IMR-90 (cell line): ENCODE results near the gene SERPINA5. TPM values are rescaled to one million over a fixed set of nuclear protein-coding genes. Genes with fewer than 3 reads are reported as not detected.

ENCODE experiments used
- ATAC-seq: fragments of 200-7000 bp; cut with Tn5 transposase; 2 replicates; pipeline ENCODE4 v1.9.1; 2020; ENCODE audit warnings: low read depth, mild to moderate bottlenecking, moderate library complexity
- BruUV-seq: library from RNA; stranded (reverse); fragments of 400-500 nt; replicated peaks from 2 replicates; lab custom pipeline; 2021; lab: Mats Ljungman, UMichigan
- CTCF ChIA-PET: fragments of 300-600 bp; formaldehyde crosslinking; extraction: SDS; loops from one replicate; lab custom pipeline; 2021; ENCODE audit warnings: antibody characterized with exemption; lab: Yijun Ruan, JAX
- POLR2A ChIA-PET: fragments of 300-600 bp; sonication (Branson Sonifier 250); formaldehyde crosslinking; loops from one replicate; lab custom pipeline; 2022; ENCODE audit warnings: antibody characterized with exemption; ENCODE audit not compliant: unreplicated experiment; lab: Charles Lee
- DNase-seq: peaks from one replicate; pipeline ENCODE4 v3.0.0; 2013
- H2AFZ ChIP-seq: replicated peaks from 2 replicates; pipeline ENCODE3; 2013; ENCODE audit warnings: low read length, mild to moderate bottlenecking; ENCODE audit not compliant: poor library complexity
- H2AK5ac ChIP-seq: 2 replicates; pipeline ENCODE4 v1.6.1; 2013; ENCODE audit warnings: low read depth, low read length, inconsistent platforms
- H2AK9ac ChIP-seq: replicated peaks from 2 replicates; pipeline ENCODE3; 2013; ENCODE audit warnings: mild to moderate bottlenecking, low read depth, low read length, moderate library complexity; ENCODE audit not compliant: poor library complexity
- H2BK120ac ChIP-seq: 2 replicates; pipeline ENCODE4 v1.6.1; 2013; ENCODE audit warnings: low read depth, low read length, inconsistent platforms
- H2BK15ac ChIP-seq: 3 replicates; pipeline ENCODE4 v1.6.1; 2013; ENCODE audit warnings: low read depth, low read length, inconsistent platforms
- H2BK20ac ChIP-seq: 2 replicates; pipeline ENCODE4 v1.6.1; 2013; ENCODE audit warnings: low read depth, mild to moderate bottlenecking, inconsistent platforms, low read length, moderate library complexity
- H2BK5ac ChIP-seq: 2 replicates; pipeline ENCODE4 v1.6.1; 2013; ENCODE audit warnings: mild to moderate bottlenecking, low read depth, low read length, inconsistent platforms; ENCODE audit not compliant: poor library complexity, severe bottlenecking
- H3K14ac ChIP-seq: replicated peaks from 2 replicates; pipeline ENCODE4 v1.6.1; 2013; ENCODE audit warnings: low read depth, low read length, inconsistent platforms
- H3K18ac ChIP-seq: 2 replicates; pipeline ENCODE4 v1.6.1; 2013; ENCODE audit warnings: low read depth, low read length, control low read depth
- H3K23ac ChIP-seq: 2 replicates; pipeline ENCODE4 v1.6.1; 2013; ENCODE audit warnings: low read depth, low read length, inconsistent platforms
- H3K27ac ChIP-seq: 2 replicates; pipeline ENCODE4 v1.5.1; 2013; ENCODE audit warnings: mild to moderate bottlenecking, control low read depth, low read length; ENCODE audit not compliant: insufficient read depth
- H3K27me3 ChIP-seq: 2 replicates; pipeline ENCODE4 v1.6.1; 2013; ENCODE audit warnings: low read length; ENCODE audit not compliant: control insufficient read depth, insufficient read depth
- H3K36me3 ChIP-seq: 2 replicates; pipeline ENCODE4 v1.6.1; 2013; ENCODE audit warnings: low read length, mixed read lengths; ENCODE audit not compliant: control insufficient read depth, insufficient read depth
- H3K4ac ChIP-seq: 2 replicates; pipeline ENCODE4 v1.6.1; 2013; ENCODE audit warnings: low read depth, low read length, inconsistent platforms
- H3K4me1 ChIP-seq: 2 replicates; pipeline ENCODE4 v1.6.1; 2013; ENCODE audit warnings: low read length, mixed read lengths; ENCODE audit not compliant: control insufficient read depth, insufficient read depth
- H3K4me2 ChIP-seq: 2 replicates; pipeline ENCODE4 v1.6.1; 2013; ENCODE audit warnings: low read depth, mild to moderate bottlenecking, control low read depth, low read length, moderate library complexity
- H3K4me3 ChIP-seq: 2 replicates; pipeline ENCODE4 v1.5.1; 2013; ENCODE audit warnings: low read depth, mild to moderate bottlenecking, control low read depth, low read length, moderate library complexity; ENCODE audit not compliant: insufficient read depth
- H3K56ac ChIP-seq: 2 replicates; pipeline ENCODE4 v1.6.1; 2013; ENCODE audit warnings: low read length, inconsistent platforms; ENCODE audit not compliant: insufficient read depth; ENCODE audit errors: extremely low read depth
- H3K79me1 ChIP-seq, 2 experiments: 2 replicates each; pipeline ENCODE4 v1.6.1; 2013; ENCODE audit warnings: low read length in 2 of 2, inconsistent platforms in 1 of 2, low read depth in 1 of 2
- H3K9ac ChIP-seq: 2 replicates; pipeline ENCODE4 v1.6.1; 2013; ENCODE audit warnings: low read depth, low read length, control low read depth
- H3K9me1 ChIP-seq: 2 replicates; pipeline ENCODE4 v1.6.1; 2013; ENCODE audit warnings: low read length, inconsistent platforms; ENCODE audit not compliant: insufficient read depth
- H3K9me3 ChIP-seq: 2 replicates; pipeline ENCODE4 v1.6.1; 2013; ENCODE audit warnings: low read length; ENCODE audit not compliant: control insufficient read depth, insufficient read depth
- H4K20me1 ChIP-seq: 2 replicates; pipeline ENCODE4 v1.6.1; 2013; ENCODE audit warnings: low read length, inconsistent platforms; ENCODE audit not compliant: insufficient read depth
- H4K5ac ChIP-seq: 2 replicates; pipeline ENCODE4 v1.6.1; 2013; ENCODE audit warnings: mild to moderate bottlenecking, low read depth, low read length, control low read depth
- H4K8ac ChIP-seq, 2 experiments: 2 replicates each; pipeline ENCODE4 v1.6.1; 2013; ENCODE audit warnings: low read depth in 2 of 2, low read length in 2 of 2, control low read depth in 1 of 2, inconsistent platforms in 1 of 2
- H4K91ac ChIP-seq: 2 replicates; pipeline ENCODE4 v1.6.1; 2013; ENCODE audit warnings: low read depth, low read length, inconsistent platforms; ENCODE audit not compliant: insufficient read depth
- BHLHE40 ChIP-seq: fragments of 150-350 bp; IDR thresholded peaks from 2 replicates; pipeline ENCODE4 v1.6.1; 2016; ENCODE audit warnings: mild to moderate bottlenecking, low read depth, low read length
- CEBPB ChIP-seq: IDR thresholded peaks from 2 replicates; pipeline ENCODE4 v1.6.1; 2012; ENCODE audit warnings: low read depth, low read length, improper control_type of control experiment
- CHD1 ChIP-seq: IDR thresholded peaks from 2 replicates; pipeline ENCODE4 v1.6.1; 2012; ENCODE audit warnings: low read depth, low read length, improper control_type of control experiment
- FOS ChIP-seq: fragments of 150-350 bp; IDR thresholded peaks from 2 replicates; pipeline ENCODE4 v1.6.1; 2016; ENCODE audit warnings: low read depth, low read length
- MAFK ChIP-seq: IDR thresholded peaks from 2 replicates; pipeline ENCODE4 v1.6.1; 2012; ENCODE audit warnings: low read depth, low read length, improper control_type of control experiment
- MXI1 ChIP-seq: IDR thresholded peaks from 2 replicates; pipeline ENCODE4 v1.6.1; 2012; ENCODE audit warnings: low read depth, mild to moderate bottlenecking, low read length, moderate library complexity, borderline replicate concordance
- NFE2L2 ChIP-seq: fragments of 150-350 bp; IDR thresholded peaks from 2 replicates; pipeline ENCODE4 v1.6.1; 2016; ENCODE audit warnings: low read depth, mild to moderate bottlenecking, low read length
- POLR2A ChIP-seq: IDR thresholded peaks from 2 replicates; pipeline ENCODE4 v1.6.1; 2012; ENCODE audit warnings: mild to moderate bottlenecking, low read depth, low read length
- RFX5 ChIP-seq: IDR thresholded peaks from 2 replicates; pipeline ENCODE4 v1.8.0; 2012; ENCODE audit warnings: low read depth, mild to moderate bottlenecking, low read length, moderate library complexity
- SMC3 ChIP-seq: fragments of 150-350 bp; IDR thresholded peaks from 2 replicates; pipeline ENCODE4 v1.6.1; 2016; ENCODE audit warnings: low read depth, mild to moderate bottlenecking, antibody characterized with exemption, low read length, moderate library complexity
- WGBS, 2 experiments: methylation state at CpG; one replicate each; pipeline versions ENCODE4 v1.1.5 to v1.1.7; 2013; ENCODE audit warnings: missing lambda C conversion rate in 2 of 2; ENCODE audit not compliant: insufficient read length in 1 of 2; ENCODE audit errors: extremely low coverage in 2 of 2; 5-methylcytosine and 5-hydroxymethylcytosine counted together
- dilution Hi-C: fragments of 300-500 bp; cut with HindIII; formaldehyde crosslinking; loops from one replicate; pipeline ENCODE4 v1.14.3; 2018; ENCODE audit warnings: low sequenced_read_pairs; ENCODE audit not compliant: unreplicated experiment
- in situ Hi-C: fragments of 300-500 bp; cut with MboI; formaldehyde crosslinking; loops from 3 replicates; pipeline ENCODE4 v1.14.3; 2019; ENCODE audit warnings: low sequenced_read_pairs, inconsistent platforms, mixed read lengths
- intact Hi-C: fragments of 100-400 bp; cut with micrococcal nuclease; formaldehyde crosslinking; loops from 2 replicates; pipeline ENCODE4 v1.10.0; 2022
- polyA plus RNA-seq, 3 experiments: library from polyadenylated mRNA; depleted of rRNA; stranded (reverse); fragments of >200 nt; gene quantifications; 2 replicates each; pipeline ENCODE4 v1.2.3, GENCODE V29; 2012; ENCODE audit warnings: low replicate concordance in 1 of 3
- total RNA-seq: library from RNA; depleted of rRNA; stranded (reverse); fragments of >200 nt; gene quantifications from 2 replicates; pipeline ENCODE4 v1.2.3, GENCODE V29; 2012
- TF ChIP-seq, protein P1 (sequence below): fragments of 150-350 bp; IDR thresholded peaks from 2 replicates; pipeline ENCODE4 v1.6.1; 2017; ENCODE audit warnings: mild to moderate bottlenecking, antibody characterized with exemption, low read length, low read depth
- TF ChIP-seq, protein P2 (sequence below): conservative IDR thresholded peaks from 2 replicates; pipeline ENCODE4 v1.5.1; 2012; ENCODE audit warnings: mild to moderate bottlenecking, low read depth, low read length, improper control_type of control experiment
- TF ChIP-seq, protein P3 (sequence below): fragments of 150-350 bp; IDR thresholded peaks from 2 replicates; pipeline ENCODE4 v1.6.1; 2016; ENCODE audit warnings: low read depth, mild to moderate bottlenecking, low read length, moderate library complexity, borderline replicate concordance

SERPINA5 gene
- total and polyA plus RNA-seq, 2 of the 4 experiments (the other 2 are of a cell fraction), result not detected

DNA sequence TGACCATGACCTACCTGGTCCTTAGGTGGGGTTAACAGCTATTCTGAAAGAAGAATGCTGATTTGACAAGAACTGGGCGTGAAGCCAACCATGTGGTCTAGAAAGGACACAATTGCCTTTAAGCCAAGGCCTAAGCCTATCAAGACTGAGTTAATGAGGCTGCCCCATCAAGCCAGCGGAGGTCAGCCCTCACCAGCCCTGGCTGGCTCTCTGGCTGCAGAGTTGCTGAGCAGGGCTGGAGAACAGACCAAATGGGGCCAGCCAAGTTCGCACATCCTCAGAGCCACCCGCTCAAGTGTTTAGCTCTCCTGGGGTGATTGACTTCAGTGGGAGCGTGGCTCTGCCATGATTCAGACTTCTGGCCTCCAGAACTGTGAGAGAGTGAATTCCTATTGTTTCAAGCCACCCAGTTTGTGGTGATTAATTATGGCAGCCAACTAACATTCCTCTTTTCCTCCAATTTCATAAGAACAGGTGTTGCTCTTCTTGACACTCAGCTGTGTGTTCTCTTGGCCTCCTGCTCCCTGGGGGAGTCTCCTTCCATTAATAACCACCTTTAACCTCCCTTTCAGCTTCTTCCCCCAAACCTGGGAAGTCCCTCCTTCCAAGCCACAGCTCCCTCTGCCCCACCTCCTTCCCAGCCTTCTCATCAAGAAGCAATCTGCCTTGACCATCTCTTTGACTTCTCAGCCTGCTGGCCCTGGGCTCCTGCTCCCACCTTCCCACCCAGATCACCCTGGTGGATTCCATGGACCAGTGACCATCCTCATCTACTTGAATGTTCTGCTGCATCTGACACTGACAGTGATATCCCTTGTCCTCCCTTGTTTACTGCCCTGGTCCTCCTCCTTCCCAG is 5.3 kb upstream of the SERPINA5 start:
- H3K27ac ChIP-seq, result no peak overlapping the region
- intact Hi-C loops (no loop called here), in situ Hi-C loops (no loop called here), dilution Hi-C loops (no loop called here)
- 55% methylated on average over 2 of the region's 5 CpGs; no CpG with 5 or more reads in 1 of the 2 experiments for WGBS, 2 experiments
- no peak overlapping the region for H2AFZ ChIP-seq
- H2AK5ac ChIP-seq, result no peak overlapping the region
- no peaks in the 10 kb centered on the region; the same call in 1 of the 2 replicates for H3K9me3 ChIP-seq
- no peak overlapping the region for H2BK15ac ChIP-seq
- no peak overlapping the region for H2BK20ac ChIP-seq
- H4K8ac ChIP-seq, result no peak overlapping the region
- no peak overlapping the region for H3K56ac ChIP-seq
- ATAC-seq (no peak), DNase-seq (peak; percentile 21)
- no peaks in the 10 kb centered on the region for H3K9me1 ChIP-seq
- no peak overlapping the region for H3K14ac ChIP-seq
- no peaks in the 10 kb centered on the region for H3K36me3 ChIP-seq
- no peak overlapping the region for H4K91ac ChIP-seq
- no peaks in the 10 kb centered on the region for H3K79me1 ChIP-seq
- H2BK5ac ChIP-seq, result no peak overlapping the region
- CTCF ChIA-PET, result no interaction called here
- H2AK9ac ChIP-seq, result peak overlapping the region; percentile 79
- BruUV-seq, result no TSS peak
- no peak for TF ChIP-seq CHD1
- TF ChIP-seq CEBPB, result no peak
- no peak for TF ChIP-seq POLR2A
- TF ChIP-seq, protein P1, sequence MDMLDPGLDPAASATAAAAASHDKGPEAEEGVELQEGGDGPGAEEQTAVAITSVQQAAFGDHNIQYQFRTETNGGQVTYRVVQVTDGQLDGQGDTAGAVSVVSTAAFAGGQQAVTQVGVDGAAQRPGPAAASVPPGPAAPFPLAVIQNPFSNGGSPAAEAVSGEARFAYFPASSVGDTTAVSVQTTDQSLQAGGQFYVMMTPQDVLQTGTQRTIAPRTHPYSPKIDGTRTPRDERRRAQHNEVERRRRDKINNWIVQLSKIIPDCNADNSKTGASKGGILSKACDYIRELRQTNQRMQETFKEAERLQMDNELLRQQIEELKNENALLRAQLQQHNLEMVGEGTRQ, result no peak
- TF ChIP-seq RFX5, result no peak
- no peak for TF ChIP-seq MAFK
- TF ChIP-seq, protein P2, sequence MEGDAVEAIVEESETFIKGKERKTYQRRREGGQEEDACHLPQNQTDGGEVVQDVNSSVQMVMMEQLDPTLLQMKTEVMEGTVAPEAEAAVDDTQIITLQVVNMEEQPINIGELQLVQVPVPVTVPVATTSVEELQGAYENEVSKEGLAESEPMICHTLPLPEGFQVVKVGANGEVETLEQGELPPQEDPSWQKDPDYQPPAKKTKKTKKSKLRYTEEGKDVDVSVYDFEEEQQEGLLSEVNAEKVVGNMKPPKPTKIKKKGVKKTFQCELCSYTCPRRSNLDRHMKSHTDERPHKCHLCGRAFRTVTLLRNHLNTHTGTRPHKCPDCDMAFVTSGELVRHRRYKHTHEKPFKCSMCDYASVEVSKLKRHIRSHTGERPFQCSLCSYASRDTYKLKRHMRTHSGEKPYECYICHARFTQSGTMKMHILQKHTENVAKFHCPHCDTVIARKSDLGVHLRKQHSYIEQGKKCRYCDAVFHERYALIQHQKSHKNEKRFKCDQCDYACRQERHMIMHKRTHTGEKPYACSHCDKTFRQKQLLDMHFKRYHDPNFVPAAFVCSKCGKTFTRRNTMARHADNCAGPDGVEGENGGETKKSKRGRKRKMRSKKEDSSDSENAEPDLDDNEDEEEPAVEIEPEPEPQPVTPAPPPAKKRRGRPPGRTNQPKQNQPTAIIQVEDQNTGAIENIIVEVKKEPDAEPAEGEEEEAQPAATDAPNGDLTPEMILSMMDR, result no peak
- no peak for TF ChIP-seq MXI1
- no peak for TF ChIP-seq SMC3
- TF ChIP-seq, protein P3, sequence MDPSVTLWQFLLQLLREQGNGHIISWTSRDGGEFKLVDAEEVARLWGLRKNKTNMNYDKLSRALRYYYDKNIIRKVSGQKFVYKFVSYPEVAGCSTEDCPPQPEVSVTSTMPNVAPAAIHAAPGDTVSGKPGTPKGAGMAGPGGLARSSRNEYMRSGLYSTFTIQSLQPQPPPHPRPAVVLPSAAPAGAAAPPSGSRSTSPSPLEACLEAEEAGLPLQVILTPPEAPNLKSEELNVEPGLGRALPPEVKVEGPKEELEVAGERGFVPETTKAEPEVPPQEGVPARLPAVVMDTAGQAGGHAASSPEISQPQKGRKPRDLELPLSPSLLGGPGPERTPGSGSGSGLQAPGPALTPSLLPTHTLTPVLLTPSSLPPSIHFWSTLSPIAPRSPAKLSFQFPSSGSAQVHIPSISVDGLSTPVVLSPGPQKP, result no peak
- no peak for TF ChIP-seq NFE2L2
- no peak for TF ChIP-seq BHLHE40
- TF ChIP-seq FOS, result no peak
- H2BK120ac ChIP-seq, result no peak overlapping the region
- no peaks in the 10 kb centered on the region for H3K4me1 ChIP-seq
- no peaks in the 10 kb centered on the region; the same call in 1 of the 2 replicates for H3K27me3 ChIP-seq
- no peak overlapping the region for H3K4ac ChIP-seq
- no peak overlapping the region for H3K18ac ChIP-seq
- H3K4me2 ChIP-seq, result no peak overlapping the region
- no peak overlapping the region for H3K23ac ChIP-seq
- H4K5ac ChIP-seq, result no peak overlapping the region
- no peak overlapping the region for H3K9ac ChIP-seq
- POLR2A ChIA-PET, result no interaction called here
- H3K4me3 ChIP-seq, result no peak overlapping the region
- H4K20me1 ChIP-seq, result no peaks in the 10 kb centered on the region
